CD14-positive monocyte (primary cell): ENCODE results near the gene MED28. TPM values are rescaled to one million over a fixed set of nuclear protein-coding genes. Genes with fewer than 3 reads are reported as not detected.

ENCODE experiments used
- DNase-seq, 3 donors: peaks; one replicate each; pipeline ENCODE4 v3.0.0-alpha.2; 2011 to 2022
- H2AFZ ChIP-seq: 2 replicates; pipeline ENCODE4 v1.6.0; 2012; ENCODE audit warnings: mild to moderate bottlenecking, low read depth, low read length, inconsistent platforms; ENCODE audit not compliant: insufficient read depth, poor library complexity, severe bottlenecking
- H3K27ac ChIP-seq, 2 donors: 1 replicate in 1 of 2; 2 replicates in 1 of 2; pipeline ENCODE4 v1.5.1; 2012 to 2013; ENCODE audit warnings: low read length in 2 of 2, control low read depth in 1 of 2, inconsistent platforms in 1 of 2, low read depth in 1 of 2, mild to moderate bottlenecking in 1 of 2
- H3K27me3 ChIP-seq, 2 donors: one replicate each; pipeline versions ENCODE4 v1.6.0 to v1.6.1; 2011 to 2013; ENCODE audit warnings: low read length in 2 of 2; ENCODE audit not compliant: control insufficient read depth in 2 of 2, insufficient read depth in 2 of 2
- H3K36me3 ChIP-seq, 2 donors: replicated peaks in 1 of 2; 1 replicate in 1 of 2; 2 replicates in 1 of 2; pipeline versions ENCODE4 v1.5.1 to v1.6.1; 2012 to 2013; ENCODE audit warnings: low read length in 2 of 2, control low read depth in 1 of 2, inconsistent platforms in 1 of 2, mild to moderate bottlenecking in 1 of 2; ENCODE audit not compliant: insufficient read depth in 2 of 2, control insufficient read depth in 1 of 2
- H3K4me1 ChIP-seq, 2 donors: 1 replicate in 1 of 2; 2 replicates in 1 of 2; pipeline versions ENCODE4 v1.5.1 to v1.6.1; 2012 to 2013; ENCODE audit warnings: low read length in 2 of 2, control low read depth in 1 of 2, inconsistent platforms in 1 of 2, mild to moderate bottlenecking in 1 of 2, moderate library complexity in 1 of 2; ENCODE audit not compliant: insufficient read depth in 2 of 2, control insufficient read depth in 1 of 2
- H3K4me2 ChIP-seq: replicated peaks from 2 replicates; pipeline ENCODE3; 2012; ENCODE audit warnings: low read length, moderate library complexity, mild to moderate bottlenecking; ENCODE audit not compliant: poor library complexity, severe bottlenecking; ENCODE audit errors: extremely low read depth
- H3K4me3 ChIP-seq, 3 experiments: fragments of 200-600 bp in 1 of 3; sonication (generic) in 1 of 3; replicated peaks in 1 of 3; 1 replicate in 2 of 3; 2 replicates in 1 of 3; pipeline ENCODE4 v1.5.1; 2011 to 2013; ENCODE audit warnings: low read length in 3 of 3, mild to moderate bottlenecking in 3 of 3, control low read depth in 2 of 3, low read depth in 2 of 3, inconsistent platforms in 1 of 3, moderate library complexity in 1 of 3
- H3K79me2 ChIP-seq: 2 replicates; pipeline ENCODE4 v1.6.0; 2012; ENCODE audit warnings: mild to moderate bottlenecking, control low read depth, inconsistent platforms, low read length, moderate library complexity; ENCODE audit not compliant: insufficient read depth
- H3K9ac ChIP-seq: 2 replicates; pipeline ENCODE4 v1.6.0; 2017; ENCODE audit warnings: low read length, mild to moderate bottlenecking; ENCODE audit not compliant: insufficient read depth, poor library complexity, severe bottlenecking
- H3K9me3 ChIP-seq, 2 donors: replicated peaks in 1 of 2; 1 replicate in 1 of 2; 2 replicates in 1 of 2; pipeline versions ENCODE4 v1.5.1 to v1.6.1; 2012 to 2013; ENCODE audit warnings: low read length in 2 of 2, control low read depth in 1 of 2; ENCODE audit not compliant: control insufficient read depth in 1 of 2, insufficient read depth in 1 of 2
- H4K20me1 ChIP-seq: 2 replicates; pipeline ENCODE4 v1.6.0; 2012; ENCODE audit warnings: mild to moderate bottlenecking, low read length, control low read depth, moderate library complexity; ENCODE audit not compliant: insufficient read depth
- H3K27ac Mint-ChIP-seq, 7 donors: one replicate each; pipeline ENCODE4 v1.8.0; 2020; ENCODE audit warnings: mild to moderate bottlenecking in 7 of 7, mixed read lengths in 7 of 7, moderate library complexity in 6 of 7, inconsistent platforms in 2 of 7
- H3K27me3 Mint-ChIP-seq, 3 donors: one replicate each; pipeline ENCODE4 v1.8.0; 2021 to 2022; ENCODE audit warnings: low read depth in 3 of 3, mild to moderate bottlenecking in 3 of 3, mixed read lengths in 3 of 3, moderate library complexity in 3 of 3, inconsistent platforms in 1 of 3
- H3K36me3 Mint-ChIP-seq, 2 donors: one replicate each; pipeline ENCODE4 v1.8.0; 2020; ENCODE audit warnings: mixed read lengths in 2 of 2, inconsistent platforms in 1 of 2, mild to moderate bottlenecking in 1 of 2
- H3K4me1 Mint-ChIP-seq: one replicate; pipeline ENCODE4 v1.8.0; 2020; ENCODE audit warnings: mild to moderate bottlenecking, mixed read lengths
- H3K4me3 Mint-ChIP-seq, 2 donors: one replicate each; pipeline ENCODE4 v1.8.0; 2020; ENCODE audit warnings: mild to moderate bottlenecking in 2 of 2, mixed read lengths in 2 of 2, moderate library complexity in 1 of 2
- H3K9me3 Mint-ChIP-seq, 7 donors: one replicate each; pipeline ENCODE4 v1.8.0; 2020 to 2022; ENCODE audit warnings: mixed read lengths in 7 of 7, mild to moderate bottlenecking in 6 of 7, moderate library complexity in 6 of 7, inconsistent platforms in 2 of 7
- CTCF ChIP-seq: fragments of 200-600 bp; IDR thresholded peaks from one replicate; pipeline ENCODE4 v1.8.0; 2022; ENCODE audit warnings: antibody characterized with exemption, mild to moderate bottlenecking
- WGBS: methylation state at CpG from one replicate; pipeline ENCODE4 v1.1.5; 2013; ENCODE audit warnings: missing lambda C conversion rate; ENCODE audit not compliant: insufficient coverage; 5-methylcytosine and 5-hydroxymethylcytosine counted together
- intact Hi-C, 2 donors: fragments of 100-400 bp; cut with micrococcal nuclease; formaldehyde crosslinking; loops; one replicate each; pipeline versions ENCODE4 v1.15.0 to v1.15.1; 2023
- polyA plus RNA-seq, 3 donors: library from polyadenylated mRNA; depleted of rRNA in 1 of 3; unstranded in 2 of 3; stranded (reverse) in 1 of 3; fragments of 300-500 nt in 2 of 3; fragments of >200 nt in 1 of 3; fragmentation: Illumina TruSeq in 2 of 3; gene quantifications; 1 replicate in 2 of 3; 2 replicates in 1 of 3; pipeline ENCODE4 v1.2.3, GENCODE V29; 2012 to 2021

MED28 gene
- polyA plus RNA-seq, 3 donors = 8.6 to 46.4 (median 43.5) TPM

- Histone ChIP-seq H3K36me3 (peaks cover 63 to 77% of the 10 kb centered on the region in 2 donors), H3K4me1 (no peaks in the 10 kb centered on the region), H3K9ac (no peak overlapping the region), H3K27me3 (no peaks in the 10 kb centered on the region), H3K9me3 (no peaks in the 10 kb centered on the region), H3K4me2 (no peak overlapping the region), H3K27ac (no peak overlapping the region), H3K79me2 (peaks cover 15% of the 10 kb centered on the region), H2AFZ (no peak overlapping the region), H4K20me1 (peaks cover 84% of the 10 kb centered on the region), H3K4me3 (no peak overlapping the region)
- H3K27ac Mint-ChIP-seq = peak overlapping the region in 1 of 7 donors; percentile 61
- no peak for DNase-seq
- H3K36me3 Mint-ChIP-seq = peaks cover 74 to 85% of the 10 kb centered on the region in 2 donors
- H3K9me3 Mint-ChIP-seq = no peaks in the 10 kb centered on the region
- H3K27me3 Mint-ChIP-seq = no peaks in the 10 kb centered on the region
- intact Hi-C loops = no loop called here
- WGBS = 100% methylated on average over 1 of the region's 9 CpGs
- H3K4me3 Mint-ChIP-seq = no peak overlapping the region
- no peak for TF ChIP-seq CTCF
- H3K4me1 Mint-ChIP-seq = peaks cover 4% of the 10 kb centered on the region
These were observed 19.2 kb downstream of the MED28 start for GRCh38 chr4:17633600-17633999.

- H3K36me3 ChIP-seq = peaks cover 50 to 67% of the 10 kb centered on the region in 2 donors
- H3K79me2 ChIP-seq = peaks cover 11% of the 10 kb centered on the region
- Mint-ChIP-seq H3K9me3 (peaks cover 0 to 3% (median 0%) of the 10 kb centered on the region in 7 donors), H3K4me3 (no peak overlapping the region), H3K27me3 (no peaks in the 10 kb centered on the region), H3K4me1 (peaks cover 3% of the 10 kb centered on the region), H3K36me3 (peaks cover 64 to 74% of the 10 kb centered on the region in 2 donors), H3K27ac (peak overlapping the region in 3 of 7 donors; percentile 47 to 76 (median 50))
- H3K9ac ChIP-seq = no peak overlapping the region
- peaks cover 69% of the 10 kb centered on the region for H4K20me1 ChIP-seq
- H3K9me3 ChIP-seq = no peaks in the 10 kb centered on the region
- intact Hi-C loops = no loop called here
- no peaks in the 10 kb centered on the region for H3K27me3 ChIP-seq
- no peak overlapping the region for H2AFZ ChIP-seq
- peak overlapping the region in 1 of 2 donors; percentile 55 for H3K27ac ChIP-seq
- no peak overlapping the region for H3K4me3 ChIP-seq
- TF ChIP-seq CTCF = no peak
- no CpG with 5 or more reads among the region's 4 CpGs for WGBS
- no peak overlapping the region for H3K4me2 ChIP-seq
- H3K4me1 ChIP-seq = no peaks in the 10 kb centered on the region
- DNase-seq = no peak
These were observed 20.6 kb downstream of the MED28 start for GRCh38 chr4:17635056-17635455.
